Mucosa of descending colon (tissue), 3 donors: ENCODE measurements around the gene POU2F3. TPM values are rescaled to one million over a fixed set of nuclear protein-coding genes. Genes with fewer than 3 reads are reported as not detected.
A peak's percentile ranks its signal among the peaks of the same experiment; 100 is the strongest.

Experiments
- ATAC-seq: fragments of 200-7000 bp; cut with Tn5 transposase; one replicate; pipeline ENCODE4 v1.9.1; 2020; ENCODE audit warnings: mild to moderate bottlenecking, moderate library complexity
- DNase-seq, 3 donors: peaks; one replicate each; pipeline ENCODE4 v3.0.0-alpha.2; 2020
- H3K36me3 ChIP-seq: fragments of 200-600 bp; one replicate; pipeline ENCODE4 v1.8.0; 2021; ENCODE audit warnings: low read depth, mild to moderate bottlenecking
- H3K4me1 ChIP-seq: fragments of 200-600 bp; one replicate; pipeline ENCODE4 v1.8.0; 2021; ENCODE audit warnings: low read depth, mild to moderate bottlenecking
- H3K4me3 ChIP-seq: fragments of 200-600 bp; one replicate; pipeline ENCODE4 v1.8.0; 2021; ENCODE audit warnings: mild to moderate bottlenecking
- H3K9me3 ChIP-seq: fragments of 200-600 bp; one replicate; pipeline ENCODE4 v1.8.0; 2021; ENCODE audit warnings: mild to moderate bottlenecking
- CTCF ChIP-seq: fragments of 200-600 bp; IDR thresholded peaks from one replicate; pipeline ENCODE4 v1.8.0; 2022; ENCODE audit warnings: antibody characterized with exemption, mild to moderate bottlenecking
- intact Hi-C, 2 donors: fragments of 100-400 bp; cut with DNase I in 1 of 2; cut with micrococcal nuclease in 1 of 2; formaldehyde crosslinking; loops; one replicate each; pipeline versions ENCODE4 v1.11.0 to v1.11.1; 2022; cut with DNase I, micrococcal nuclease
- total RNA-seq, 3 donors: library from RNA; stranded (reverse); fragmentation: NEBNext Ultra II Directional in 2 of 3; extraction: Animal tissue kit (Norgen Biotek cat#: 25700) in 2 of 3; gene quantifications; one replicate each; pipeline versions ENCODE4 v1.2.1 to v1.2.4, GENCODE V29; 2021 to 2023
- donor health status: DM: no; HTN: no; CAD: no; lungs with moderate emphysema.
- donor health status: DM: no; HTN: no; CAD: no.
- donor health status: DM: no; HTN: yes; CAD: no.

The POU2F3 gene
- total RNA-seq, 3 donors from 2014 or later, result 1.1 to 3.0 (median 2.2) TPM

GRCh38 chr11:120224972-120225909 lies 14.7 kb upstream of the POU2F3 start:
- peak in 1 of 3 donors; percentile 53 for DNase-seq
- no peaks in the 10 kb centered on the region for H3K36me3 ChIP-seq
- H3K4me1 ChIP-seq, result peaks cover 18% of the 10 kb centered on the region
- no peak overlapping the region for H3K4me3 ChIP-seq
- TF ChIP-seq CTCF, result no peak
- no peak for ATAC-seq
- no peaks in the 10 kb centered on the region for H3K9me3 ChIP-seq
- intact Hi-C loops, result loop anchor here in 1 of 2 donors (5.0 kb wide), 2 partner anchors 43 to 53 kb away; no protein-coding TSS in a partner anchor

GRCh38 chr11:120226242-120226641 lies 13.7 kb upstream of the POU2F3 start:
- Histone ChIP-seq H3K36me3 (no peaks in the 10 kb centered on the region), H3K4me3 (no peak overlapping the region), H3K4me1 (peaks cover 13% of the 10 kb centered on the region), H3K9me3 (no peaks in the 10 kb centered on the region)
- ATAC-seq, result no peak
- intact Hi-C loops, result loop anchor here in 1 of 2 donors (5.0 kb wide), 1 partner anchor 54 kb away; no protein-coding TSS in a partner anchor
- peak in 1 of 3 donors; percentile 36 for DNase-seq
- no peak for TF ChIP-seq CTCF

GRCh38 chr11:120226714-120227113 lies 13.2 kb upstream of the POU2F3 start:
- Histone ChIP-seq H3K36me3 (no peaks in the 10 kb centered on the region), H3K4me3 (no peak overlapping the region), H3K9me3 (no peaks in the 10 kb centered on the region), H3K4me1 (peaks cover 8% of the 10 kb centered on the region)
- no peak for ATAC-seq
- intact Hi-C loops, result loop anchor here in 1 of 2 donors (5.0 kb wide), 1 partner anchor 54 kb away; no protein-coding TSS in a partner anchor
- TF ChIP-seq CTCF, result no peak
- peak in 1 of 3 donors; percentile 41 for DNase-seq

- ATAC-seq (no peak), DNase-seq (peak in 1 of 3 donors; percentile 38)
- Histone ChIP-seq H3K4me3 (no peak overlapping the region), H3K4me1 (peaks cover 8% of the 10 kb centered on the region), H3K36me3 (no peaks in the 10 kb centered on the region), H3K9me3 (no peaks in the 10 kb centered on the region)
- no peak for TF ChIP-seq CTCF
- intact Hi-C loops, result loop anchor here in 1 of 2 donors (5.0 kb wide), 1 partner anchor 55 kb away; no protein-coding TSS in a partner anchor
Observed at GRCh38 chr11:120227228-120227852, 12.6 kb upstream of the POU2F3 start.

- Histone ChIP-seq H3K9me3 (no peaks in the 10 kb centered on the region), H3K4me3 (no peak overlapping the region), H3K36me3 (no peaks in the 10 kb centered on the region), H3K4me1 (peaks cover 8% of the 10 kb centered on the region)
- no peak for ATAC-seq
- peak in 1 of 3 donors; percentile 51 for DNase-seq
- no peak for TF ChIP-seq CTCF
- intact Hi-C loops, result loop anchor here in 1 of 2 donors (5.0 kb wide), 1 partner anchor 57 kb away; no protein-coding TSS in a partner anchor
Observed at GRCh38 chr11:120228794-120229384, 11.1 kb upstream of the POU2F3 start.
